HepG2 (cell line): ENCODE measurements around the gene DDR1. TPM values are rescaled to one million over a fixed set of nuclear protein-coding genes. Genes with fewer than 3 reads are reported as not detected.

ENCODE experiments used
- ERF ChIP-seq: IDR thresholded peaks from 2 replicates; pipeline ENCODE4 v1.6.1; 2018; ENCODE audit warnings: missing biosample characterization, missing genetic modification reagents
- HIVEP1 ChIP-seq: sonication (generic); formaldehyde crosslinking; IDR thresholded peaks from 2 replicates; pipeline ENCODE4 v1.4.0; 2020; ENCODE audit warnings: mild to moderate bottlenecking, missing genetic modification reagents
- MAFK ChIP-seq, 2 experiments: IDR thresholded peaks in 1 of 2; conservative IDR thresholded peaks in 1 of 2; 2 replicates each; pipeline ENCODE4 v1.6.1; 2011; ENCODE audit warnings: improper control_type of control experiment in 2 of 2, low read length in 2 of 2
- PAX8 ChIP-seq: sonication (generic); formaldehyde crosslinking; IDR thresholded peaks from 2 replicates; pipeline ENCODE4 v1.8.0; 2022; ENCODE audit warnings: mild to moderate bottlenecking, missing genetic modification reagents, borderline replicate concordance
- SIX4 ChIP-seq: sonication (generic); formaldehyde crosslinking; IDR thresholded peaks from 2 replicates; pipeline ENCODE4 v1.4.0; 2020; ENCODE audit warnings: missing genetic modification reagents
- TAF15 ChIP-seq: fragments of 200-400 bp; formaldehyde crosslinking; IDR thresholded peaks from one replicate; pipeline ENCODE4 v1.6.1; 2018; ENCODE audit warnings: mild to moderate bottlenecking, low read depth, low read length; ENCODE audit not compliant: poor library complexity, severe bottlenecking
- ZNF446 ChIP-seq: sonication (generic); formaldehyde crosslinking; IDR thresholded peaks from 2 replicates; pipeline ENCODE4 v1.5.0; 2020; ENCODE audit warnings: mild to moderate bottlenecking, missing genetic modification reagents
- ZNF468 ChIP-seq: sonication (generic); formaldehyde crosslinking; IDR thresholded peaks from 2 replicates; pipeline ENCODE4 v1.8.0; 2022; ENCODE audit warnings: mild to moderate bottlenecking, moderate library complexity, missing genetic modification reagents
- ZNF75D ChIP-seq: sonication (generic); formaldehyde crosslinking; IDR thresholded peaks from 2 replicates; pipeline ENCODE4 v1.8.1; 2023; ENCODE audit warnings: missing genetic modification reagents, mild to moderate bottlenecking, borderline replicate concordance
- ZSCAN25 ChIP-seq: sonication (generic); formaldehyde crosslinking; IDR thresholded peaks from 2 replicates; pipeline ENCODE4 v1.8.0; 2022; ENCODE audit warnings: mild to moderate bottlenecking, missing genetic modification reagents
- polyA plus RNA-seq, 8 experiments: library from polyadenylated mRNA; depleted of rRNA in 3 of 8; stranded (reverse) in 7 of 8; unstranded in 1 of 8; fragments of >200 nt; fragmentation: Illumina TruSeq in 4 of 8; extraction: Trizol in 4 of 8; gene quantifications; 2 replicates each; pipeline versions ENCODE4 v1.2.1 to v1.2.3, GENCODE V29; 2011 to 2016; ENCODE audit warnings: low read depth in 4 of 8, missing spikeins in 1 of 8, mixed read lengths in 1 of 8; ENCODE audit not compliant: insufficient read depth in 1 of 8
- total RNA-seq, 5 experiments: library from RNA; depleted of rRNA; stranded (reverse); fragments of >200 nt; fragmentation: Illumina TruSeq; extraction: Trizol; gene quantifications; 2 replicates each; pipeline ENCODE4 v1.2.3, GENCODE V29; 2016; ENCODE audit warnings: low read depth in 1 of 5
- TF ChIP-seq, protein P1 (sequence below), 2 experiments: fragments of 450-650 bp in 1 of 2; sonication (generic) in 1 of 2; formaldehyde crosslinking in 1 of 2; IDR thresholded peaks; 2 replicates each; pipeline versions ENCODE4 v1.6.1 to v1.8.0; 2016 to 2022; ENCODE audit warnings: antibody characterized with exemption in 1 of 2, mild to moderate bottlenecking in 1 of 2, missing genetic modification reagents in 1 of 2
- TF ChIP-seq, protein P2 (sequence below): sonication (generic); formaldehyde crosslinking; IDR thresholded peaks from 2 replicates; pipeline ENCODE4 v1.4.0; 2020; ENCODE audit warnings: missing genetic modification reagents

DDR1 gene
- total and polyA plus RNA-seq, 2 of the 13 experiments (the other 11 are each of a cell fraction or from before 2014, with no cell fraction given) = 16.7 to 20.2 TPM

DNA sequence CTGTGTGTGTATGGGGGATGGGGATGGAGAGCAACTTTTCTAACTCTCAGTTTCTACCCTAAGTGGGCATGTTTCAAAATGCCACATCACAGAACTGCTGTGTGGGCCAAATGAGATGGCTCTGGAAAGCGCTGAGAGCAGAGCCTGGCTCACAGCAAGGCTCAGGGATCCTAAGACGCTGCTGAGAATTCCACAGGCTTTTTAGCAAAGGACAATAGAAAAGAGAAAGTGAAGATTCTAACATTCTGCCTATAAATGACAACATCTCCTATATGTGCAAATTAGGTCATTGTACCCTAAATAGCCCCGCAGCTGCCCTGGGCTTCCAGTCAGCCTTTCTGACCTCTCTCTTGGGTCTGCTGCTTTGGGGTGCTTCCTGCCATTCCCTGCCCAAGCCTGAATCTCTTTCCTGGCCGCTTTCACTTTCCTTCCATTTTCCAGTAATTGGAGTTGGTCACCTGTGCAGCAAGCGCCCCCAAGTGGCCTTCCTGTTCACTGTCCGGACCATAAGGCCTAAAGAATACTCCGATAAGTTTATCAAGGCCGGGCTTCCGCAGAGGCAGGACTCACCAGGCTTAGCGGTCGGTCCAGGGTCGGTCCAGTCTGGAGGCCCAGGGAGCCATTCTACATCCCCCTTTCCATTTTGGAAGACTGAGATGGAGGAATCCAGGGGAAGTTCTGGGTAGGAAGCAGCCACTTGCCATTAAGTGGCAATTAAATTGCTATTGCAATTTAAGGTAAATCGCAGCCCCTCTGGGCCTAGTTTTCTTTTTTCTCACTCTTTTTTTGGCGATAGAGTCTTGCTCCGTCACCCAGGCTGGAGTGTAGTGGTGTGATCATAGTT, 6.7 kb upstream of the DDR1 start (continued):
- TF ChIP-seq, protein P1, sequence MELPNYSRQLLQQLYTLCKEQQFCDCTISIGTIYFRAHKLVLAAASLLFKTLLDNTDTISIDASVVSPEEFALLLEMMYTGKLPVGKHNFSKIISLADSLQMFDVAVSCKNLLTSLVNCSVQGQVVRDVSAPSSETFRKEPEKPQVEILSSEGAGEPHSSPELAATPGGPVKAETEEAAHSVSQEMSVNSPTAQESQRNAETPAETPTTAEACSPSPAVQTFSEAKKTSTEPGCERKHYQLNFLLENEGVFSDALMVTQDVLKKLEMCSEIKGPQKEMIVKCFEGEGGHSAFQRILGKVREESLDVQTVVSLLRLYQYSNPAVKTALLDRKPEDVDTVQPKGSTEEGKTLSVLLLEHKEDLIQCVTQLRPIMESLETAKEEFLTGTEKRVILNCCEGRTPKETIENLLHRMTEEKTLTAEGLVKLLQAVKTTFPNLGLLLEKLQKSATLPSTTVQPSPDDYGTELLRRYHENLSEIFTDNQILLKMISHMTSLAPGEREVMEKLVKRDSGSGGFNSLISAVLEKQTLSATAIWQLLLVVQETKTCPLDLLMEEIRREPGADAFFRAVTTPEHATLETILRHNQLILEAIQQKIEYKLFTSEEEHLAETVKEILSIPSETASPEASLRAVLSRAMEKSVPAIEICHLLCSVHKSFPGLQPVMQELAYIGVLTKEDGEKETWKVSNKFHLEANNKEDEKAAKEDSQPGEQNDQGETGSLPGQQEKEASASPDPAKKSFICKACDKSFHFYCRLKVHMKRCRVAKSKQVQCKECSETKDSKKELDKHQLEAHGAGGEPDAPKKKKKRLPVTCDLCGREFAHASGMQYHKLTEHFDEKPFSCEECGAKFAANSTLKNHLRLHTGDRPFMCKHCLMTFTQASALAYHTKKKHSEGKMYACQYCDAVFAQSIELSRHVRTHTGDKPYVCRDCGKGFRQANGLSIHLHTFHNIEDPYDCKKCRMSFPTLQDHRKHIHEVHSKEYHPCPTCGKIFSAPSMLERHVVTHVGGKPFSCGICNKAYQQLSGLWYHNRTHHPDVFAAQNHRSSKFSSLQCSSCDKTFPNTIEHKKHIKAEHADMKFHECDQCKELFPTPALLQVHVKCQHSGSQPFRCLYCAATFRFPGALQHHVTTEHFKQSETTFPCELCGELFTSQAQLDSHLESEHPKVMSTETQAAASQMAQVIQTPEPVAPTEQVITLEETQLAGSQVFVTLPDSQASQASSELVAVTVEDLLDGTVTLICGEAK (IDR thresholded peaks at IDR 0.05) = no peak
- TF ChIP-seq, protein P1 (CRISPR knock-in tag; IDR thresholded peaks at IDR 0.05) = no peak
- TF ChIP-seq PAX8 (no peak), HIVEP1 (CRISPR knock-in tag) (no peak), ZNF75D (CRISPR knock-in tag) (no peak), MAFK (conservative IDR thresholded peaks at IDR 0.05 in 1 of 2, IDR thresholded peaks at IDR 0.05 in 1 of 2; ENCODE audit: low read length in 2 of 2) (peak in 1 of 2 experiments; percentile 13; a peak in 1 of 4 replicates), SIX4 (no peak), TAF15 (no peak), ZNF468 (CRISPR knock-in tag) (0 out of 2 replicates have a peak, but pooled peaks have one; percentile 26), ZSCAN25 (CRISPR knock-in tag) (0 out of 2 replicates have a peak, but pooled peaks have one; percentile 21), ERF (CRISPR knock-in tag) (peak; percentile 81; the same call in 1 of the 2 replicates), ZNF446 (CRISPR knock-in tag) (no peak)
- TF ChIP-seq, protein P2, sequence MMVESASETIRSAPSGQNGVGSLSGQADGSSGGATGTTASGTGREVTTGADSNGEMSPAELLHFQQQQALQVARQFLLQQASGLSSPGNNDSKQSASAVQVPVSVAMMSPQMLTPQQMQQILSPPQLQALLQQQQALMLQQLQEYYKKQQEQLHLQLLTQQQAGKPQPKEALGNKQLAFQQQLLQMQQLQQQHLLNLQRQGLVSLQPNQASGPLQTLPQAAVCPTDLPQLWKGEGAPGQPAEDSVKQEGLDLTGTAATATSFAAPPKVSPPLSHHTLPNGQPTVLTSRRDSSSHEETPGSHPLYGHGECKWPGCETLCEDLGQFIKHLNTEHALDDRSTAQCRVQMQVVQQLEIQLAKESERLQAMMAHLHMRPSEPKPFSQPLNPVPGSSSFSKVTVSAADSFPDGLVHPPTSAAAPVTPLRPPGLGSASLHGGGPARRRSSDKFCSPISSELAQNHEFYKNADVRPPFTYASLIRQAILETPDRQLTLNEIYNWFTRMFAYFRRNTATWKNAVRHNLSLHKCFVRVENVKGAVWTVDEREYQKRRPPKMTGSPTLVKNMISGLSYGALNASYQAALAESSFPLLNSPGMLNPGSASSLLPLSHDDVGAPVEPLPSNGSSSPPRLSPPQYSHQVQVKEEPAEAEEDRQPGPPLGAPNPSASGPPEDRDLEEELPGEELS = peak; percentile 25; the same call in 1 of the 2 replicates
